ENCODE measurements around the gene LYSET. TPM values are rescaled to one million over a fixed set of nuclear protein-coding genes. Genes with fewer than 3 reads are reported as not detected.
"Not testable (repeated sequence)": the region's sequence is repeated elsewhere in the genome, so short reads cannot be mapped to it uniquely, and the experiment has no call there.

The LYSET gene, protein sequence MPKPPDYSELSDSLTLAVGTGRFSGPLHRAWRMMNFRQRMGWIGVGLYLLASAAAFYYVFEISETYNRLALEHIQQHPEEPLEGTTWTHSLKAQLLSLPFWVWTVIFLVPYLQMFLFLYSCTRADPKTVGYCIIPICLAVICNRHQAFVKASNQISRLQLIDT
- total RNA-seq, result 21.3 TPM
- long read RNA-seq, transcript TMEM251-202 (2 exons, 1,303 nt), result minor isoform, 13 of 29 reads
- long read RNA-seq, transcript TMEM251-201 (2 exons, 909 nt), result major isoform, 15 of 29 reads
- long read RNA-seq, partial matches to known transcripts, result 1 of 29 reads
- long read RNA-seq, other reads (novel, unspliced or antisense), result 0 of 29 reads

DNA sequence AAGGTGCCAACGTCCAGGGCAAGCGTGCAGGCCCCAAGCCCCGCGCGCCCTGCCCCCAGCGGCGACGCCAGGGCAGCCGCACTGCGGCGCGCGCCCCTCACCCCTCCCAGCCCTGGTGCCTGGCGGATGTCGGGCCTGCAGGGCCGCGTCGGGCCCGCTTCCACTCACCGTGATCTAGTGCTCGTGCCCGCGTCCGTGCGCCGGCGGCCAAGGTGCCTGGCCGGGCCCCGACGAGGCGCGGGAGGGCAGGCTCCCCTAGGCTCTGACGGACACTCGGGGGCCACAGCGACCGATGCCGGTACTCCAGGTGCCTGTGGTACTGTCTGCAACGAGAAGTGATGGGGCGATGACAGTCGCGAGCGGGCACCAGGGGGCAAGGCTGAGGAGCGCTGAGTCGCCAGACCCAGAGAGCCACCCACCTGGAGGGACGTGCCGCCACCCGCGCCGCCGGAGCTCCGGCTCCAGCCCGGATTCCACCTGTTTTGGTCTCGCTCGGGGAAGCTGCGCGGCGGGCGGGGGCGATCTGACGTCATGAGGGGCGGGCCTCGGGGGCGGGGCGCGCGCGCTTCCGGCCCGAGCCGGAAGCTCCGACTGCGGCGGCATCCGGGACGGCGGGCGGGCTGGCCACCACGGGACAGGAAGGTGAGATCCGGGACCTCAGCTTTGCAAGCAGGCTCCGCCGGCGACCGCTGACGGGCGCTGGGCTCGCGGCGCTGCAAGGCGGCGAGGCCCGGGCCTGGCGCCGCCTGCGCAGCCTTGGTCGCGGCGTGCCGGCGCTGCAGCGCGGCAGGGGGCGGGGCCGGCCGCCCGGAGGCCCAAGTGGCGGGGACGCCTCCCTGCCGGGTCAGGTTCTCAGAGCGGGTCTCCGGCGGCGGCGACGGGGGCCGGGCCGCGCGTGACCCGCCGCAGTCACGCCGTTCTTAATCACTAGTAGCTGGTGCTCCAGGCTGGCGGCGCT lies at the start of gene LYSET, which contains the start of gene MOAP1:
Gene LYSET, plus strand, starts transcription at position 927 of the 958 bp plus-strand sequence. CDS start 89 bp downstream, outside the sequence.
Gene MOAP1, minus strand, starts transcription at position 507 of the 958 bp plus-strand sequence. CDS start 655 bp downstream, outside the sequence.
- ATAC-seq (peak; percentile 95), DNase-seq (peak; percentile 92)
- intact Hi-C loops (cut with micrococcal nuclease), result no loop called here

GRCh38 chr14:93135399-93135798 lies 49.7 kb upstream of the LYSET start:
- DNase-seq (no peak), ATAC-seq (no peak)
- intact Hi-C loops (cut with micrococcal nuclease), result no loop called here

GRCh38 chr14:93136009-93136408 lies 49.1 kb upstream of the LYSET start:
- ATAC-seq (no peak), DNase-seq (no peak)
- intact Hi-C loops (cut with micrococcal nuclease), result no loop called here

GRCh38 chr14:93136508-93136907 lies 48.6 kb upstream of the LYSET start:
- intact Hi-C loops (cut with micrococcal nuclease); ATAC-seq; DNase-seq: not testable (repeated sequence)

GRCh38 chr14:93137864-93138263 lies 47.3 kb upstream of the LYSET start:
- intact Hi-C loops (cut with micrococcal nuclease), result loop anchor here (2.0 kb wide), 1 partner anchor 185 kb away; no protein-coding TSS in a partner anchor
- peak; percentile 79 for DNase-seq

GRCh38 chr14:93142854-93143652 lies 42.1 kb upstream of the LYSET start:
- DNase-seq, result no peak
- intact Hi-C loops (cut with micrococcal nuclease), result no loop called here
- ATAC-seq, result no peak

More at GRCh38 chr14:93137864-93138263, 47.3 kb upstream of the LYSET start:
- peak; percentile 83 for ATAC-seq

GRCh38 chr14:93146119-93146518 lies 39.0 kb upstream of the LYSET start:
- ATAC-seq, result no peak
- intact Hi-C loops (cut with micrococcal nuclease), result no loop called here
- DNase-seq, result no peak

DNA sequence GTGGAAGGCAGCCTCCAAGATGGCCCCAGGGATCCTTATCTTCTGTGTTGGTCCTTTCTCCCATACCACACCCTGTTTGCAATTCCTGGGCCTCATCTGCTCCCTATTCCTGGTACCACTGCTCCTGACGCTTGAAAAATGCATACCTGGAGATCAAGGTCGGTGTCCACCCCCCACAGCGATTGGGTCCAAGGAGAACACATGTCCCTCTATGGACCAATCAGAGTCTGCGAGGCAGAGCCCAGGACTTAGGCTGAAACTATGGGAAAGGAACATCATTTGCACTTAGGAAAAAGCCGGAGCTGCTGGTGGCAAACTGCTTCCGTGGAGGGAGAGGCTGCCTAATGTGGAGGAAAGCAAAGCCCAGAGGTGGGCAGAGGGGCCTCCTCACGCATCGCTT lies 36.1 kb upstream of the LYSET start:
- no peak for DNase-seq
- ATAC-seq, result no peak

GRCh38 chr14:93150227-93151208 lies 34.6 kb upstream of the LYSET start:
- ATAC-seq (peak; percentile 41), DNase-seq (no peak)
- intact Hi-C loops (cut with micrococcal nuclease), result no loop called here

More for the DNA sequence above, 36.1 kb upstream of the LYSET start:
- intact Hi-C loops (cut with micrococcal nuclease), result no loop called here

DNA sequence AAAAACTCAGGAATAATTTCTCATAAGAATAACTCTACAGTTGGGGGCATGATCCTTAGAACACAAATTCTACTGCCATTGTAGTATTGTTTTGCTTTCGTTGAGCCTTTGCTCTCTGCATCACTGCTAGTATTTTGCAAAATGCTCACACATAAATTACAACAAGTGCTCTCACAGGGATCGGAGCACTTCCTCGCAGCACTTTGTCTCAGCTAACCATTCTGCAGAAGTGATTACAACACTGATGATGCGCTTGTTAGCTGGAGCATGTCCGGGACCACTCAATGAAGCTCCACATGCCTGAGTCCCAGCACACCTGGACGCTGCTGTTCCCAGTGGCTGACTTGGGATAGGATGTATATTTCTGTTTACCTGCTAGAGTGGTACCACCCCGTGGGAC lies 32.0 kb upstream of the LYSET start:
- ATAC-seq (no peak), DNase-seq (no peak)
- intact Hi-C loops (cut with micrococcal nuclease), result no loop called here

- intact Hi-C loops (cut with micrococcal nuclease), result no loop called here
Observed at GRCh38 chr14:93155667-93156066, 29.4 kb upstream of the LYSET start.

GRCh38 chr14:93156693-93157369 lies 28.3 kb upstream of the LYSET start:
- ATAC-seq (no peak), DNase-seq (no peak)
- intact Hi-C loops (cut with micrococcal nuclease), result no loop called here

More at GRCh38 chr14:93155667-93156066, 29.4 kb upstream of the LYSET start:
- no peak for ATAC-seq
- no peak for DNase-seq

- intact Hi-C loops (cut with micrococcal nuclease); ATAC-seq; DNase-seq: not testable (repeated sequence)
Observed at GRCh38 chr14:93158349-93158748, 26.8 kb upstream of the LYSET start.

DNA sequence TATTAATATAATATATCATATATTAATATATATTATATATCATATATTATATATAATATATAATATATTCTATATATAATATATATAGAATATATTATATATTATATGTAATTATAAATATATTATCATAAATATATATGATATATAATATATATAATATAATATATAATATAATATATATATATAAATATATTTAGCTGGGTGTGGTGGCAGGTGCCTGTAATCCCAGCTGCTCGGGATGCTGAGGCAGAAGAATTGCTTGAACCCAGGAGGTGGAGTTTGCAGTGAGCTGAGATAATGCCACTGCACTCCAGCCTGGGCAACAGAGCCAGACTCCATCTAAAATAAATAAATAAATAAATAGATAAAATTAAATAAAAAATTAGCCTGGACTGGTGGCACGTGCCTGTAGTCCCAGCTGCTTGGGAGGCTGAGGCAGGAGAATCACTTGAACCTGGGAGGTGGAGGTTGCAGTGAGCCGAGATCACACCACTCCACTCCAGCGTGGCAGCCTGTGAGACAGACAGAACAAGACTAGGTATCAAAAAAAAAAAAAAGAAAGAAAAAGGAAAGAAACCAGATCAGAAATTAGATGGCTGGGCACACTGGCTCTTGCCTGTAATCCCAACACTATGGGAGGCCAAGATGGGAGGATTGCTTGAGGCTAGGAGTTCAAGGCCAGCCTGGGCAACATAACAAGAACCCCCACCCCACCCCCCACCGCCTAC lies 25.3 kb upstream of the LYSET start:
- intact Hi-C loops (cut with micrococcal nuclease); DNase-seq; ATAC-seq: not testable (repeated sequence)

DNA sequence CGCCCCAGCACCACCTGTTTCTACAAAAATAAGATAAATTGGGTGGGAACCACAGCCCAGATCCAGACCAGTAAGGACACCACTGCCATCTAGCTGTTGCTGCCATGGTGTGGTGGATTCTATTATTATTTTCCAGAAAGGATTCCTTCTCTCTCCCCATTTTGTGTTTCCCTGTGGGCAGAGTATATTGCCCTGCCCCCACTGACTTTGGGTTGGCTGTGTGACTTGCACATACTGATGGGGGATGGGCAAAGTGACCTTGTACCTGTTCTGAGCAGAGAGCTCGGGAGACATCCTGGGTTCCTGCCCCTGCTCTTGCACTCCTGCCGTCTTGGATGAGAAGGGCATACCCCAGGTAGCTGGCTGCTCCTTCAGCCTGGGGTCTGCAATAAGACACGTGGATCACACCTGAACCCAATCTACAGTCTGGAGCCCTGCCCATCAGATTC lies 24.7 kb upstream of the LYSET start:
- no peak for ATAC-seq
- intact Hi-C loops (cut with micrococcal nuclease), result no loop called here
- DNase-seq, result no peak

- DNase-seq (no peak), ATAC-seq (no peak)
- intact Hi-C loops (cut with micrococcal nuclease), result no loop called here
Observed at GRCh38 chr14:93161411-93161940, 23.6 kb upstream of the LYSET start.
